HS-27A (cell line): ENCODE measurements around the gene APMAP.
"Not testable (repeated sequence)": the region's sequence is repeated elsewhere in the genome, so short reads cannot be mapped to it uniquely, and the experiment has no call there.

Experiments
- DNase-seq: peaks from one replicate; pipeline ENCODE4 v3.0.0-alpha.2; 2012; ENCODE audit warnings: low read depth, missing footprints

The APMAP gene

DNA sequence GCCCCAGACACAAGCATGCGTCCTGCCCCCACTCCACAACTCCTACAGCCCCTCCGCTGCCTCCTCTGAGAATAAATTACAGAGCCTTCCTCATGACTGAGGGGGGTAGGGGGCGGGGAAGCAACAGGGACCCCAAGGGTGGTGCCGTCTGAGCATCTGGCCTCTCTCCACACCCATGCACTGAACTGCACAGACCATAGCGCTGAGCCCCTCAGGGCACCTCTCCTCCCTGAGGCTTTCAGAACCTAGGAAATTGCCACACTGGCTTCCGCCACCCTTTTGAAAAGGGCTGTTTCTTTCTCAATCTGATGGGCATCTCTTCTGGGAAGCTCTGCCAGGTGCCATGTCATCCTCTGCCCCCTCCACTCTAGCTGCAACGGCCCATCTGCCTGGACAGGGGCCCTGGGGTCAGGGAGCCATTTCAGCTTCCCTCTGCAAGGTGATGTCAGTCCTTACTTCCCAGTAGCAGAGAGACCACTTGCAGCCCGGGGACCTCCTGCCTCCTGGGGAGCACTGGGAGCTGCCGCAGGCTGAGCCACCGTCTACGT lies 40.9 kb downstream of the APMAP start:
- no peak for DNase-seq

DNA sequence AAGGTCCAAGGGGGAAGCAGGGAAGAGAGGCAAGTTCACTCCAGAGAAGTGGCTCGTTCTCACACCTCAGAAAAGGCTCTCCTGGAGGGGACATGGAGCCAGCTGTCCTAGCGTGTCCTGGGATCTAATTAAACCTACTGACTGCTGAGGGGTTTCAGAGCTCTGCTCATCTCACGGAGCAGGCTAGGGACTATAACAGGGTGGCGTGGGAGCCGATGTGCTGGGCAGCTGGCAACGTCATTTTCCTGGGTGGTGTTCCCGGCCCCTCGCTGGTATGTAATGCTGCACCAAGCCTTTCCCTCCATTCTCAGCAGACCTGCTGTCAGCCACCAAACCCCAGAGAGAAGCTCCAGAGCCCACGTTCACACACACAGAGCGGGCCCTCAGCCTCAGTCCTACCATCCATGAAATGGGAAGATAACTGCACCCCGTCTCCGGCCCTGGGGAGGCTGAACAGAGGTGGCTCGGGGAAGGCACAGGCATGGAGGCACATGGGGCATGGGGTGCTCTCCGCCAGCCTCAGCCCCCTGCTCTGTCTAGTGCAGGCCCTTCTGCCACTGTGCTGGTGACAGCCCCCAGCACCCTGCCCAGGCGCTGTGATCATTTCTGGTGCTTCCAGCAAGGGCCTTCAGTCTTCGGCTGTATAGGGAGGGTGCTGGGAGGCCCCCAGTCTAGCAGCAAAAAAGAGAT lies 41.6 kb downstream of the APMAP start:
- DNase-seq = no peak

DNA sequence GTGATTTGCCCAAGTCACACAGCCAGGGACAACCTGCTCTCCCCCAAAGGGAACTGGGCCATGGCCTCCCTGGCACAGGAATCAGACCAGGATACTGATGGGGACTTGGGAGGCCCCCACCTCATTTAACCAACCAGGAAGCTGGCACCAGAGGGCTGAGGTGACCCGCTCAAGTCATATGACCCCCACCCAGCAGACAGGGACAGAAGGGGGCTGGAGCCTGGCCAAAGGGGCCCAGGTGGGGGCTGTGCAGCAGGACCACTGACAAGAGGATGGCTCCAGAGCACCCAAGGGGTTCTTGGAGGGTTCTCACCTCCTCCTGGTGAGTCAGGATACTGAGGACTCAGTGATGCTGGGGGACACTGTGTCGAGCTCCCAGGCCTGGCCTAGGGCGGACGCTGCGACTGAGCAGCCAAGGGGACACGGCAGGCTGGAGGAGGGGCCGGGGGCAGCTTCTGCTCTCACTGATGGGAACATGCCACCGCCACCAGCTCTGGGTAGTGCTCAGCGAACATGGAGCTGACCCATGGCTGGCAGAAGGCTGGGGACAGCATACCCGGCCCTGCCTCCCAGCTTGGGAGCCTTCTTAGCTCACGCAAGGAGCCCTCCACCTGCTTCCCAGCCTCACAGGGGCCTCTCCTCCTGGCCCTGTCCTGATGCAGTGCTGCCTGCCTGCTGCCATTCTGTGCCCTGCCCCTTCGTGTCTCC lies 42.3 kb downstream of the APMAP start:
- no peak for DNase-seq

DNA sequence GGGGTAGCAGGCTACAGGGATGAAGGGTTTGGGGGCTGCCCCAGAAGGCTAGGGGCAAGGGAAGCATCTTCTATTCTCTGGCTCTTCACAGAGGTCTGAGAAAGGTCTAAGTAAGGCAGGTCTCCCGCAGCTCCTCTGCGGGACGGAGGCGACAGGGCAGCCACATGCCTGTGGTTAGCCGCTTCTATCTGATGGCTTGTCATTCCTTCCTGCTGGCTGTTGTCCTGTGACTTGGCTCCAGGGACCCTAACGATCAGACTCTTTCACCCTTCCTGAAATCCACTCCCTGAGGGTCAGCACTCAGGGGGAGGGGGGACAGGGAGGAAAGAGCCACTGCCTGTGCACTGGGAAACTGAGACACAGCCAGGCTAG lies 42.8 kb downstream of the APMAP start:
- no peak for DNase-seq

DNA sequence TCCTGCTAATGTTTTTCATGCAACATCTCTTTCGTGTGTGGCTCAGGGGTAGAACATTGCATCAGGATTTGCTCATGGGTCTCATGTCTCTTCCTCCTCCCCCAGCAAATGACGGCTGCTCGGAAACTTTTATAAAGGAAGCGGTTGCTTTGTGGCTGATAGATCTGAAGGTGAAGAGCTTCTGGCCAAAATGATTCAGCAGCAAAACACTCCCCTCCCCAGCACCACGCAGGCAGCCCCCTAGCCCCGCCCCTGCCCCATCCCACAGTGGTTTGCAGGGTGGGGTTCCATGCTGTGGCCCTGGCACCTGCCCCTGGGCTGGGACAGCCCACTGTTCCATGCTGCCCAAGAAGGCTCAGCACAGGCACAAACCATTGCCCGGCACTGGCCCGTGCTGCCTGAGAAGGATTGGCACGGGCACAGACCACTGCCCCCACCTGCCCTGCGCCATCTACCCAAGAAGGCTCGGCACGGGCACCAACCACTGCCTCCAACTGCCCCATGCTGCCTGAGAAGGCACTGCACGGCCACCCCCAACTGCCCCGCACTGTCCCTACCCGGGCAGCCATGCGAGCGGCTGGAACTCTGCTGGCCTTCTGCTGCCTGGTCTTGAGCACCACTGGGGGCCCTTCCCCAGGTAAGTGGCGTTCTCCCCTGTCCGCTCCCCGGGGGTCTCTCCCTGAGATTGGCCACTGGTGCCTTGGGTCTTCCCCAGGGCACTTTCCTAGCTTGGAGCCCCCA lies 43.4 kb downstream of the APMAP start, which contains the start of gene CST7:
Gene CST7, plus strand, starts transcription at position 331 of the 741 bp plus-strand sequence. Its CDS starts 237 bp downstream, at position 568.
- DNase-seq = no peak

DNA sequence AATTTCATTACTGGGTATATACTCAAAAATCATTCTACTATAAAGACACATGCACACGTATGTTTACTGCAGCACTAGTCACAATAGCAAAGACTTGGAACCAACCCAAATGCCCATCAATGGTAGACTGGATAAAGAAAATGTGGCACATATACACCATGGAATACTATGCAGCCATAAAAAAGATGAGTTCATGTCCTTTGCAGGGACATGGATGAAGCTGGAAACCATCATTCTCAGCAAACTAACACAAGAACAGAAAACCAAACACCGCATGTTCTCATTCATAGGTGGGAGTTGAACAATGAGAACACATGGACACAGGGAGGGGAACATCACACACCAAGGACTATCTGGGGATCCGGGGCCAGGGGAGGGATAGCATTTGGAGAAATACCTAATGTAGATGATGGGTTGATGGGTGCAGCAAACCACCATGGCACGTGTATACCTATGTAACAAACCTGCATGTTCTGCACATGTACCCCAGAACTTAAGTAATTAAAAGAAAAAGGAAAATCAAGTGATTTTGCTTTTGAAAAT lies 44.1 kb downstream of the APMAP start:
- DNase-seq = not testable (repeated sequence)

DNA sequence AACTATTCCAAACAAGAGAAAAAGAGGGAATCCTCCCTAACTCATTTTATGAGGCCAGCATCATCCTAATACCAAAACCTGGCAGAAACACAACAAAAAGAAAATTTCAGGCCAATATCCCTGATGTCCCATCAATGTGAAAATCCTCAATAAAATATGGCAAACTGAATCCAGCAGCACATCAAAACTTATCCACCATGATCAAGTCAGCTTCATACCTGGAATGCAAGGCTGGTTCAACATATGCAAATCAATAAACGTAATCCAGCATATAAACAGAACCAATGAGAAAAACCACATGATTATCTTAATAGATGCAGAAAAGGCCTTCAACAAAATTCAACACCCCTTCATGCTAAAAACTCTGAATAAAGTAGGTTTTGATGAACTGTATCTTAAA lies 46.2 kb downstream of the APMAP start:
- not testable (repeated sequence) for DNase-seq

DNA sequence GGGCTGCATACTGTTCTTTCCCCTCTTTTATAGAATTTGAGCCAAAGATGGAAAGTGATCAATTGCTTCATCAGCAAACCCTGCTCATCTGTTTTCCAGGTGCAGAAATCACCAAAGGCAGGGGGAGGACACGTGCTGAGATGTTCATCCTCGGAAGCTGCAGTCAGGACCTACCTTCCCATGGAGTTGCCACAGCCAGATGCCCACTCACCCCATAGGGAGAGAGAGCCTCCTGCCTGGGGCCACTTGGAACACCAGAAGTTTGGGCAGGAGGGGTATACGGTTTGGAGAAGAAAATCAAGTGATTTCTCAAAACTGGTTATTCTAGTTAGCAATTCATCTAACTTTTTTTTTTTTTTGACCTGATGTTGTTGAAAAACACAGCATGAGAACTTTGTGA lies 48.8 kb downstream of the APMAP start:
- DNase-seq = no peak

DNA sequence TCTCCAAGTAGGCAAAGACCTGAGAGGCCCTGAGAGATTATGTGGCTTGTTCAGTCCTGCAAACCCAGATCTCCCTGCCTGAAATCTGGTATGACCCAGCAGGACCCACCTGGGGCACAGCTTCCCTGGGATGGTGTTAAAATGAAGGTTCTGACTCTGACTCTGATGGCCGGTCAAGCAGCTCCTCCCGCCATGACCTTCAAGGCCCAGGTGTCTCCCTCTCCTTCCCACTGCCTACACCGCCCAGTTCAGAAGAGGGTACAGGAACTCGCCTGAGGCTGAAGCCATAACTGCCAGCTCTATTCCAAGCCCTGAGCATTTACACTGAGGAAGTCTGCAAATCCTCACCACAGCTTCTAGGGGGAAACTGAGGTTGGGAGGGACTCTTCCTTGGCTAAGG lies 49.4 kb downstream of the APMAP start:
- DNase-seq = no peak

DNA sequence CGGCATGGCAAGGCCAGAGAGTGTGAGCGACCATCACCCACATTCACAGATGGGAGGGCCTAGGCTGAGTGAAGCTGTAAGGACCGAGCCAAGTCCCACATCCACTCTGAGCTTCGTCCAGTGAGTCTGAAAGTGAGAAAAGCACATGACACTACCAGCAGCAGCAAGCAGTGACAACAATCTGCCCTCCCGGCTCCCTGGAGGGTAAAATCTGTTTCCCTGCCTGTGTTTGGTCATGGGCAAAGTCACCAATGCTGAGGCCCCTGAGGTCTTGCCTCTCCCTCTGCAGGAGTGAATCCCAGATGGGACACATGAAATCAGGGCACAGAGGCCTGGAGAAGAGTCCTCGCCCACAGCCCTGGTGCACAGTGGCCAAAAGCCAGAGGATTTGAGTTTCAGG lies 49.9 kb downstream of the APMAP start:
- DNase-seq = no peak

DNA sequence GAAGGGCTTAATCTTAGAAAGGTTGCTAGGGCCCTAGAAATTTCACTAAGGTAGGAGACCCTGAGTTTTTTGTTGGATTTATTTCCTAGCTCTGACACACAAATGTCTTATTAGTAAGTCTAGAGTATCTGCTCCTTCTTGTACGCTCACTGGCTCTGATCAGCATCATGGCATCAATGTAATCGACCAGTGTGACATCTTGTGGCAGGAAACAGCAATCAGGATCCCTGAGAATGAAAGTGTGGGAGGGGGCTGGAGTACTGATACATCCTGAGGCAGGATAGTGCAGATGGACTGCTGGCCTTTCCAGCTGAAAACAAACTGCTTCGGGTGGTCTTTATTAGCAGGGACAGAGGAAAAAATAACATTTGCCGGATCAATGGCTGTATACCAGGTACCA lies 53.5 kb downstream of the APMAP start:
- DNase-seq = no peak

DNA sequence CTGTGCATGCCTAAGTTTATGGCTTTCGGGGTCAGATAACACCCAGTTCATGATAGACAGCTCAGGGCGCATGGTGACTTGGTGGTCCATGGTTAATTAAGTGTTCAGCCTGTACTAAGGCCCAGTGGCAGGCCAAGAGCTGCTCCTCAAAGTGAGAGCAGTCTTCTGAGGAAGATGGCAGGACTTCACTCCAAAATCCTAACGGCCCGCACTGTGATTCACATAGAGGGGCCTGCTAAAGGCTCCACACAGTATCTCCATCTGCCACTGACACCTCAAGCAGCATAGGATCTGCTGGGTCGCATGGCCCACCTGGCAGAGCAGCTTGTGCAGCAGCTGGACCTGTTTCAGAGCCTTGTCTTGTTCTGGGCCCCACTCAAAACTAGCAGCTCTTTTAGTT lies 54.1 kb downstream of the APMAP start:
- no peak for DNase-seq

DNA sequence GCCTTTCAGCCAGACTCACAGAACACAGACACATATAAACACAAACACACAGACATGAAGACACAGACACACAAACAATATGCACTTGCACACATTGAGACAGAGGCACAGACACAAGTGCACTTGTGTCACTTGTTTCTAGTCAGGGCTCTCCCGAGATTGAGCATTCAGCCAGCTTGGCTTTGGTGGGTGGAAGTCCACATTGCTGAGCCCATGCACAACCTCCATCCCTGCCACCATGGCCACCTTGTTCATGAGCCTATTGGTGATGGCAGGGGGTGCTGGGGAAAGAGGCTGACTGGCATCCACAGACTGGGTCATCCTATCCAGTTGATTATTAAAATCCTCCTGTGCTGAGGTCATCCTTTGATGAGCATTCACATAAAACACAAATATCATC lies 55.0 kb downstream of the APMAP start:
- DNase-seq = no peak

DNA sequence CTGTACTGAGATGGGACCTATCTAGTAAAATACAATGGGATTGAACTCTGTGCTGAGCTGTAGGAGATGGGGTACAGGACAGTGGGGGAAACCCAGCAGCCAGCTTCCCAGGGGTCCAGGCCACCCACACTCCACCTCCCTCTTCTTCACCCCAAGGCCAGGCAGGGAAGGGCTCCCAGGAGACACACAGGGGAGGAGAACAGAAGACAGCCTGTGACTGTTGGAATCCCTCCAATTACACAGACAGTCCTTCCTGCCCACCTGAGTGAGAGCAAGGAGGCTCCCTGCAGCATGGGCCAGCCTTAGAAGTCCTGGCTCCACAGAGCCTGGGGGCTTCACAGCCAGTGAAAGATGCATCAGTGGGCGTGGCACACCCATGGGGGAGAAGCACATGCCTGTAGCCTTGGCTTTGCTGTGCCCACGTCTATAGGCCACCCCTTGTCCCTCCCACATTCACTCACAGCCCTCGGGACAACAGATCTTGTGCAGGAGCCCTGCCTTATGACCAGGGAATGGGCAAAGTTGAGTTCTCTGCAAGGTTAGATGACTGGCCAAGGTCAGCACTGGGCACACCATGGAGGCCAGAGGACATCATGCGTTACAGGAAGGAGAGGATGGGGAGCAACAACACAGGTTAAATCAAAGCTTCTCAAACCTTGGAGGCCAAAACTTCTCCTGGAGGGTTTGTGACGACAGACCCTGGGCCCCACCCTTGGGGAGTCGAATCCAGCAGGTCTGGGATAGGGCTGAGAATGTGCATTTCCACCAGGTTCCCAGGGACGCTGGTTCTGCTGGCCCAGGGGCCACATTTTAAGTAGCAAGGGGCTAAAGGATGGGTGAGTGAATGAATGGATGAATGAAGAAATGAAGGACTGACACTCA lies 55.8 kb downstream of the APMAP start:
- DNase-seq = no peak

DNA sequence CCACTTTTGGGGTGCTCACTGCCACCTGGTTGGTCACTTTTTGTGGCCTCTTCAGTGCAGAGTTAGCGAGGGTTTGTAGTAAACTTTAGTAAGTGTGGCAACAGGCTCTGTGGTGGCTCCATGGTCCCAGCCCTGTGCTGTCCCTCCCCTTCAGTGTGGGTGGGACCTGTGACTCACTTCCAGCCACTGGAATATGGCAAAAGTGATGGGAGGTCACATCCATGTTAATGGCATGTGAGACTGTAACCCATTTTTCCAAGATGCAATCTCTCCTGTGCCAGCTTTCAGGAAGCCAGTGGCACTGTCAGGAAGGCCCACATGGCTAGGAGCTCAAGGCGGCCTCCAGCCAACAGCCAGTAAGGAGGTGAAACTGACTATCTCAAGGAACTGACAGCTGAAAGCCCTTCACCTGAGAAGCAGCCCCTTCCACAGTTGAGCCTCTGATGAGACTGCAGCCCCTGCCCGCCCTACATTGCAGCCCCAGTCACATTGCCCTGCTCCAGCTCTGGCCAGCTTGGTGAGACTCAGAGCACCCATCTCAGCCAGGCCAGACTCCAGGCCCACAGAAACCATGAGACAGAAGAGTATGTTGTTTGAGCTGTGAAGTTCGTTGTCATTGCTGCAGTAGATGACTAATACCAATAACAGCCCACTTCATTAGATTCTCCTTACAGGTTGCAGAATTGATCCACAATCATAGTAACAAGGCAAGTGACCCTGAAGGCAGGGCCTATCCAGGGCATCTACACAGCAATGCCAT lies 56.6 kb downstream of the APMAP start:
- no peak for DNase-seq

DNA sequence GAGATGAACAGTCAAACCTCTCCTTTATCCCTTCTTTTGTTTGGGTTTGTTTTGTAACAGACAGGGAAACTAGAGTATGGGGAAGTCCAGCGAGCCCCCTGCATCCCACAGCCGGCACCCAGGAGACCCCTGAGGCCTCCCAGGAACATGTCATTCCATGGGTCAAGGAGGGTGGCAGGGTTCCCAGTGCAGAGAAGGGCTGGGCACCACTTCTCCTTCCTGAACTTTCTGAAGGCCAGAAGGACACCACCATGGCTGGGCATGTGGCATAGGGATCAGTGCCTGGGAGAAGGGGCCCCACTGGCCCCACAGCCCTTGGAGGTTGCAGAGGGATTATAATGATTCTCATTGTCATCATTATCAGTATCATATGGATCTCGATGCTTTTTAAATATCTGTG lies 57.4 kb downstream of the APMAP start:
- DNase-seq = no peak

DNA sequence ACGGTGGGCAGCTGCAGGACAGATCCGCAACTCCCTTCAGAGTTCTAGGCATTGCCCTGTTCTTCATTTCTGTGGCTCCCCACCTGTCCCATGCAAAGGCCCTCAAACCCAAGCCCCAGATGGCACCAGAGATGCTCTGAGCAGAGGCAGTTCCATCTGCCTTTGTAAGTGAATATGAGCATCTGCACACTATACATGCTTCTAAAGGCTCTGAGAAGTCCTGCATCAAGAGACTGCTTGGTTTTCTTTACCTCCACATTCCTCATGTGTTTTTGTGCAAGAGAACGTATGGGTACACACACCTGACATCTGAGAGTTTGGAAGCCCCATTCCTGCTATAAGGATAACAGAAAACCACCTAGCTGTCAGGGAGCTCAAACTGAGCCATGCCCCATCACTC lies 57.8 kb downstream of the APMAP start:
- no peak for DNase-seq

DNA sequence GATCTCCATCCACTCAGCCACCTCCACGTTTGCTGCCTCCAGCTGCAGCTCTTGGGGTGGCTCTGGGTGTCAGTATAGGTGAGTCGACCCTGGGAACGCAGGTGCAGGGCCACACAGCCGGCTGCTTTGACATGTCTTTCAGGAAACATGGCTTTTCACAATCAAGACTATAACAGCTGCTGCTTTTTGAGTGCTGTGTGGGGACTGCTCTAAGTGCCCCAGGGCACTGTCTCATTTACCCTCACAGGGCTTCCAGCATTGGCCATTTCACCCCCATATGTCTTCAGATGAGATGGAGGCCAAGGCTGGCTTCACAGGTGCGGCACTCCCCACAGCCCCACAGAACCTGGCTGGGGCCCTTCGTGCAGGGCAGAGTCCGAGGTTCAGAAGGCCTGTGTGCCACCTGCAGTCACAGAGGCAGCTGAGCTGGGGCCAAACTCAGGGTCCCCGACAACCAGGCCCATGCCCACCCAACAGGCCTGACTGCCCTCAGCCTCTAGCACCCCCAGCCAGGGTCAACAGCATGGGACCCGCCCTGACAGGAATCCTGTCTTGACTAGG lies 58.4 kb downstream of the APMAP start:
- no peak for DNase-seq

DNA sequence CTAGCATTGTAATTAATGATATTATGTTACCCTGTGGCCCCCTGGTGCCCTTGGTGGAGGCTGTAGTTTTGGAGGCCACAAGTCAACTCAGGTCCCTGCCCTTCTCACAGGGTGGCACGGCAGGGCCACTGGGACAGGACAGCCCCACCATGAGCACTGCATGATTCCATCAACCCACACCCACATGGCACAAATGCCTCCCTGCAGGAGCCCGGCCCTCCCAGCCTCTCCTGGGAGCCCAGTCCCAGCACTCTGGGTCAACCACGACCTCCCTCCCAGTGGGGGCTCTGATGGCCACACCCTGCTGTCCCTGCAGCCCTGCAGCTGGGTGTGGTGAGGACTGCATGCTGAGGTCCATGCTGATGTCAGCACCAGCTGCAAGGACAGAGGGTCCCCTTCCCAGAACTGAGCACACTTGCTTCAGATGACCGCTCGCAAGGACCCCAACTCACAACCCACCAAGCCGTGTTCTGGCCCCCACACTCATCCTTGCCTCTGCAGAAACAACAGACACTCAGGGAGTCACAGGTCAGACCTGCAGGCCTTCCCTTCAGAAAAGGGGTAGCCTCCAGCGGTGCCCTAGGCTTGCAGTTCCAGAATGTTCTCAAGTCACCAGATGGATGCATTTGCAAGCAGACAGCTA lies 59.2 kb downstream of the APMAP start:
- no peak for DNase-seq

DNA sequence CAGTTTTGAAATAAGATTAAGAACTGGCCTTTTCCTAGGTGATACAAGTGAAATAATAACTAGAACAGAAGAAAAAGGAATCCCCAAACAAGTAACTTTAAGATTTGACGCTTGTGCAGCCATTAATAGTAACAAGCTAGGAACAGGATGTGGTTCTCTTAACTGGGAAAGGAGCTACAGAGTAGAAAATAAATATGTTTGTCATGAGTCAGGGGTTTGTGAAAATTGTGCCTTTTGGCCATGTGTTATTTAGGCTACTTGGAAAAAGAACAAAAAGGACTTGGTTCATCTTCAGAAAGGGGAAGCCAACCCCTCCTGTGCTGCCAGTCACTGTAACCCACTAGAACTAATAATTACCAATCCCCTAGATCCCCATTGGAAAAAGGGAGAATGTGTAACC lies 60.7 kb downstream of the APMAP start:
- DNase-seq = not testable (repeated sequence)
